HL-60/S4 treated with phorbol 12-myristate 13-acetate at 8.2 ng/mL for 4 days and 3 days (cell line): ENCODE results near the gene ZNF394.

ENCODE experiments used
- in situ Hi-C: fragments of 300-500 bp; cut with MboI; formaldehyde crosslinking; loops from 2 replicates; pipeline ENCODE4 v1.15.0; 2022; ENCODE audit warnings: low sequenced_read_pairs

Gene ZNF394

GRCh38 chr7:99453105-99453504, 47.0 kb downstream of the ZNF394 start:
- in situ Hi-C loops: no loop called here

GRCh38 chr7:99452541-99452940, 47.5 kb downstream of the ZNF394 start:
- in situ Hi-C loops: no loop called here

DNA sequence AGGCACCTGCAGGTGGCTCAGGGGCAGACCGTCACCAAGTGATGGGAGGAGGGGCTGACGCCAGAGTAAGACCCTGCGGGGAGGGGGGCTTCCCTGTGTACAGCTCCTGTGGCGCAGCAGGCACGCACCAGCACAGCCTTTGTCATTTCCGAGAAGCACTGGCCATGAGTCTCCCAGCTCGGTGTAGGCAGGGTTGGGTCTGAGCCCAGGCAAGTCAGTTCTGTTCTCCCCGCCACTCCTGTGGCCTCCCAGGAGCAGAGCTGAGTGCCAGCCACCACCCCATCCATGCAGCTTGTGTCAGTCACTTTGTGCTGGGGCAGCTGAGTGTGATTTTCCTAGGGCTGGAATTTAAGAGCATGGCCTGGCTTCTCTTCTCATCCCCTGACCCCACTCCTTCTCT, 48.1 kb downstream of the ZNF394 start:
- in situ Hi-C loops: no loop called here

GRCh38 chr7:99449326-99449725, 50.8 kb downstream of the ZNF394 start:
- in situ Hi-C loops: no loop called here

DNA sequence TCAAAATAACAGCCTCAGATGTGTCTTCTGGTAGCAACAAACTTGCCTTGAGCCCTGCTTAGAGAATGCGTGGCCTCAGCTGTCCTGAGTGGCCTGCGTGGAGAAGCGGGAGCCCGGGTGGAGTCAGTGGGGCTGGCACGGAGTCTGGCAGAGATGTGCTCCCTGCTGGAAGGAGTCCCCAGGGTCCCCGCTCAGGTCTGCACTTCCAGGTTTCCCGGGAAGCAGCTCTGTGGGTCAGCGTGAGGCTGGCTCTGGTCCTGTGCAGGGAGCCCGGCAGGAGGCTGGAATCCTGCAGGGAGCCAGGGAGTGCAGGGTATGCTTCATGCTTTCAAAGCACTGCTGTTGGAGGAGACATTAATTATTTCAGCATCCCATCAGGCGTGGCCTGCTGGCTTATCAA, 51.2 kb downstream of the ZNF394 start:
- in situ Hi-C loops: no loop called here

DNA sequence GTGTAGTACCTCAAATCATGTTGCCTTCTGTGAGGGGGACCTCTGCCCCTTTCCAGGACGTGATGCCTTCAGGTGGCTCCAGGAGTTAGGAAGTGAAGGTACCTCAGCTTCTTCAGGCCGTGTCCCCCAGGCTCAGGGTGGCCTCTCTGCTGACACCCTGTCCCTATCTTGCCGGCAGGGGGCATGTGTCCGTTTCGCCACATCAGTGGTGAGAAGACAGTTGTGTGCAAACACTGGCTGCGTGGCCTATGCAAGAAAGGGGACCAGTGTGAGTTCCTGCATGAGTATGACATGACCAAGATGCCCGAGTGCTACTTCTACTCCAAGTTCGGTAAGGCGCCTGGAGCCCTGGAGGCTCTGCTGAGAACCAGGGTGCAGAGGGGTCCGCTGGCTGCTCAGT, 52.1 kb downstream of the ZNF394 start:
- in situ Hi-C loops: no loop called here

GRCh38 chr7:99446096-99446495, 54.0 kb downstream of the ZNF394 start:
- in situ Hi-C loops: no loop called here
